CD4-positive, alpha-beta T cell treated with Interleukin-2 at 100 ng/mL for 4 hours (primary cell): ENCODE results near the gene TNFRSF1B.

ENCODE experiments used
- DNase-seq: peaks from one replicate; pipeline ENCODE4 v3.0.0-alpha.2; 2020; ENCODE audit warnings: low spot score

Gene TNFRSF1B

GRCh38 chr1:12166834-12167492, at the start of gene TNFRSF1B:
Gene TNFRSF1B, plus strand, starts transcription at chr1:12166991. Its CDS starts 101 bp downstream, at chr1:12167092.
- peak; percentile 66 for DNase-seq

GRCh38 chr1:12121212-12122003, 45.4 kb upstream of the TNFRSF1B start:
- peak; percentile 14 for DNase-seq

GRCh38 chr1:12123172-12123571, 43.6 kb upstream of the TNFRSF1B start:
- no peak for DNase-seq

- peak; percentile 85 for DNase-seq
Observed at GRCh38 chr1:12124693-12125421, 41.9 kb upstream of the TNFRSF1B start.

GRCh38 chr1:12125422-12126355, 41.1 kb upstream of the TNFRSF1B start:
- DNase-seq: no peak

GRCh38 chr1:12126781-12127180, 40.0 kb upstream of the TNFRSF1B start:
- no peak for DNase-seq

- no peak for DNase-seq
Observed at GRCh38 chr1:12127206-12127810, 39.5 kb upstream of the TNFRSF1B start.

GRCh38 chr1:12128120-12128519, 38.7 kb upstream of the TNFRSF1B start:
- no peak for DNase-seq

GRCh38 chr1:12129624-12130023, 37.2 kb upstream of the TNFRSF1B start:
- no peak for DNase-seq

GRCh38 chr1:12130466-12131130, 36.2 kb upstream of the TNFRSF1B start:
- DNase-seq: no peak

GRCh38 chr1:12132078-12132477, 34.7 kb upstream of the TNFRSF1B start:
- no peak for DNase-seq

- no peak for DNase-seq
Observed at GRCh38 chr1:12134716-12135115, 32.1 kb upstream of the TNFRSF1B start.

GRCh38 chr1:12135612-12136011, 31.2 kb upstream of the TNFRSF1B start:
- no peak for DNase-seq

GRCh38 chr1:12136916-12137610, 29.7 kb upstream of the TNFRSF1B start:
- no peak for DNase-seq

GRCh38 chr1:12138196-12139168, 28.3 kb upstream of the TNFRSF1B start:
- DNase-seq: no peak

- DNase-seq: no peak
Observed at GRCh38 chr1:12140016-12140415, 26.8 kb upstream of the TNFRSF1B start.

- DNase-seq: no peak
Observed at GRCh38 chr1:12140515-12141162, 26.2 kb upstream of the TNFRSF1B start.

GRCh38 chr1:12141163-12141850, 25.5 kb upstream of the TNFRSF1B start:
- no peak for DNase-seq
